HS-27A (cell line): ENCODE results near the gene KIAA1191.
A peak's percentile ranks its signal among the peaks of the same experiment; 100 is the strongest.

ENCODE experiments used
- DNase-seq: peaks from one replicate; pipeline ENCODE4 v3.0.0-alpha.2; 2012; ENCODE audit warnings: low read depth, missing footprints

KIAA1191 gene

GRCh38 chr5:176389135-176390123 is 27.9 kb upstream of the KIAA1191 start:
- no peak for DNase-seq

GRCh38 chr5:176388444-176389134 is 27.0 kb upstream of the KIAA1191 start, which contains the start of the genes HIGD2A and NOP16:
TSS of gene HIGD2A (plus strand) at chr5:176388751. CDS start at chr5:176388820, 69 bp downstream.
TSS of gene NOP16 (minus strand) at chr5:176388598. CDS start at chr5:176388539, 59 bp downstream.
- peak; percentile 86 for DNase-seq

DNA sequence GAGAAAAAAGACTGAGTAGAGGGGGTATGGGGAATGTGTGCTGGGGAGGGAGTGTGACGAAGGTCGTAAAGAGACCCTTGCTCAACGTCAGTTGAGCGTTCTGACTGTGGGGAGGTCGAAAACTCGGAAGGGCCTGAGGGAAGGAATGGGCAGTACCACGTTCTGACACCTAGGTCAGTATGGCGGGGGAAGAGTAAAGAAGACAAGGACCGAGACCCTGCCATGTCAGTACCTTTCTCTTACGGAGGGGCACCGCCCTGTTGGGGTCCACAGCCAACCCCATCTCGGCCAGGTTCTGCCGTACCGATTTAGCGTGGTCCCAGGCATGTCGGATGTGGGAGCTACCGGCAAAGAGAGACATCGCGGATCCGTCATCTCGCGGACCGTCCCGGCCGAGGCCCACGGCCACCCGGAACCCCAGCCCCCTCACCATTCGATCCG is 26.5 kb upstream of the KIAA1191 start:
- DNase-seq, result no peak

DNA sequence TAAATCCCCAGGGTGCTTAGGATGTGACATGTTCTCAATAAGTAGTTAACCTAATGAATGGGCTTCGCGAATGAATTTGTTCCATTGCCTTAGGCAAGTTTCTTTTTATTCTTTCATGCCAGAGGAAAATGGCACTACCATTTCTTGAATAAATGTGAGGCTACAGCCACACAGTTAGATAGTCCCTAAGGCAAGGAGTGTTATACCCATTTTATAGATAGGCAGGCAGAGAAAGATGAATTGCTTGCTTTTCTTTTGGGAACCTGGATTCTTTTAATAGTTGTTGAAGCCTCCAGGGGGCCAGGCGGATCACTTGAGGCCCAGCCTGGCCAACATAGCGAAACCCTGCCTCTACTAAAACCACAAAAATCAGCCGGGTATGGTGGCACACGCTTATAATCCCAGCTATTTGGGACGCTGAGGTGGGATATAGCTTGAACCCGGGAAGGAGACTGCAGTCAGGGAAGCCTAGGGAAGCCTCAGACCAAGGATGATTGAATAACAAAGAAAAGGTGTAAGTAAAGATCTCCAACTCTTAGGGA is 25.9 kb upstream of the KIAA1191 start:
- DNase-seq, result no peak

GRCh38 chr5:176386491-176386890 is 24.9 kb upstream of the KIAA1191 start:
- no peak for DNase-seq

DNA sequence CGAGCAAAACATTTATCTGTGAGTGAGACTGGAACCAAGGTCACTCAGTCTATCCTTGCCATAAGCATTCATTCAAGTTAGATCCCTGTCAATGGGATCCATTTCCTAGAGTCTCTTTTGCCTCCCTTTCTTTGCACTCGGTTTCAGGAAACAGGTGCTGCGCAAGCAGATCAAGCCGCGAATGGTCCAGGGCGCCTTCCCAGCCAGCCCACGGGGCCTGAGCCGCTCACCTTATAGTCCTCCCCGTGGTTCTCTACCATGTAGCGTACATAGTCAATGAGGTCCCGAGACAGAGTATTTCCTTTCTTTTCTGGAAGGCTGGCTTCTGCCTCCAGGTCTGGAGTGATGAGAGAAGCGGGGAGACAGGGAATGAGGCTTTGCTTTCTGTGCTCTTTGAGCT is 23.4 kb upstream of the KIAA1191 start:
- no peak for DNase-seq

DNA sequence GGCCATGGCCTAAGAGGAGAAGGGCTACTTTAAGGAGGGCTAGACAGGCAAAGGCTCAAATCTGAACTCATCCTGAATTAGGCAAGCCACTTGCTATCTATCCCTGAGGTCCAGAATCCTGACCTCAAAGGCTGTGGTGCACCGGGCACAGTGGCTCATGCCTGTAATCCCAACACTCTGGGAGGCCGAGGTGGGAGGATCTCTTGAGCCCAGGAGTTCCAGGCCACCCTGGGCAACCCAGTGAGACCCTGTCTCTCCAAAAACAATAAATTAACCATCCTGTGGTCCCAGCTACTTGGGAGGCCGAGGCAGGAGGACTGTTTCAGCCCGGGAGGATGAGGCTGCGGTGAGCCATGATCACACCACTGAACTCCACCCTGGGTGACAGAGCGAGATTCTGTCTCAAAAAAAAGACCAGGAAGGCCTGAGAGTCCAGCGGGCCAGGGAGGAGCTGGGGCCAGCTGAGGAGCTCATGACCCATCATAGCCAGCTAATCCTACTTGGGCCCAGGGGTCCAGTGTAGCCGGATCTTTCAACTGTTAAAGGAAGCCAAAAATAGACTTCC is 22.9 kb upstream of the KIAA1191 start:
- DNase-seq, result no peak

DNA sequence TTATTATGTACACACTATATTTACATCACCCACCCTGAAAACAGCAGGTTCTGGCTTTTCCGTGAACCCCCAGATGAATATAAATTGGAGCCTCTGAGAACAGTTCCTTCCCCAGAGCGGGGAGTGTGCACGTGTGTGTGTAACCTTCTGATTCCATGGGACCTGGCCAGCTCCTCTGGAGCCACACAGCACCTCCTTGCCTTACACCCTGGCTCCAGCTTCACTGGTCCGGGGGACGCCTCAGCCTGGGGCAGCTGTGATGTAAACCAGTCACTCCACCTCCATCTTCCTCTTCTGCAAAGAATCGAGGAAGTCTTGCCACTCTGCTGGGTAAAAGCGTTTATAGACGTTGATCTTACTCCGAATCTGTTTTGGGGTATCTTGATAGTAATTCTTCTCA is 22.4 kb upstream of the KIAA1191 start:
- no peak for DNase-seq

GRCh38 chr5:176383248-176383905 is 21.8 kb upstream of the KIAA1191 start:
- DNase-seq, result no peak

DNA sequence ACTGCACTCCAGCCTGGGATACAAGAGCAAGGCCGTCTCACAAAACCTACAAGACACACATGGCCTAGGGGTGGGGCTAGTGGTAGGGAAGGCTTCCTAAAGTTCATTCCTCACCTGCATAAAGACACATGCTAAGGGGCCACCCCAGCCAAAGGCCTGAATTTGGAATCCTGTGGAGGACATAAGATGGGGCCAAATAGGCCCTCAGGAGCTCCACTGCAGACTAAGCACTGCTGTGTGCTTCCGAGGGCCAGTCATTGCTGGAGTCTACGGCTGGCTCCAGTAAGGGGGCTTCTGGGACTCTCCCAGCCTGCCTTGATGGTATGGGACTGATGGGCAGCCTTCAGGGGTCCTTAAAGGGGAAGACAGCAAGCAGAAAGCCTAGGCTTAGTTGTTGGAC is 21.2 kb upstream of the KIAA1191 start:
- no peak for DNase-seq

- no peak for DNase-seq
Measured at GRCh38 chr5:176381979-176382378, 20.4 kb upstream of the KIAA1191 start.

DNA sequence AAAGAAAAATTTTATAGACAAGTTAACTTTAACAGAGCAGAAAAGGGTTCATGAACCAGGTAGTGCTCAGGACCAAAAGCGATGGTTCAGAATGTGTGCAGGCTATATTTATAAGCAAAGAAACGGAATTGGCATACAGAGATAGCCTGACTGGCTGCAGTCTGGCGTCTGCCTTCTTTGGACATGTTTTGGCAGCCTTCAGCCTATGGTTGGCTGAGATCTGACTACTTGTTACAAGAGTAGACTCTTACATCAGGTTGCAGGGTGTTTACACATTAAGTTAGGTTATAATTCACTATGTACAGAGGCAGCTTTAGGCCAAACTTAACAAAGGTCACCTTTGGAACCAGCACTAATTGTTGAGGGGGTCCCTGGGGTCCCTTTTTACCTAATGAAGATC is 19.9 kb upstream of the KIAA1191 start:
- DNase-seq, result no peak

DNA sequence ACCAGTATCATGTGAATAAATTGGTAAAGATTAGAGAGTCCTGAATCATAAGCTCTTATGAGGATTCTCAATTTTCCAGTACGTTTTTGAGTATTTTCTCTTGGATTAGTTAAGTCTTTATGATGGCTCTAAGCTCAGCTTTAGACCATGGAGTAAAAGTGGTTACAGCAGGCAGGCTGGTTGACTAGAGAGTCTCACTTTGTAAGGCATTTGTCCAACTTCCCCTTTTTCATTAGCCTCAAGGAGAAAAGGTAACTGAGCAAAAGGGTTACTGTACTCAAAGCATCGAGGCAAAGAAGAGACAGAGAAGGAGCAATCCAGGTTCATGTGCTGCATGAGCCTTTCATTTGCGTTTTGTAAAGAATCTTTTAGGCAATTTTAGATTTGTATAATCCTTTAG is 18.3 kb upstream of the KIAA1191 start:
- no peak for DNase-seq

GRCh38 chr5:176373100-176373818 is 11.7 kb upstream of the KIAA1191 start:
- no peak for DNase-seq

- no peak for DNase-seq
Measured at GRCh38 chr5:176371621-176372539, 10.3 kb upstream of the KIAA1191 start.

- DNase-seq, result no peak
Measured at GRCh38 chr5:176369934-176370711, 8.6 kb upstream of the KIAA1191 start.

- DNase-seq, result no peak
Measured at GRCh38 chr5:176368726-176369125, 7.2 kb upstream of the KIAA1191 start.

GRCh38 chr5:176366232-176366894 is 4.8 kb upstream of the KIAA1191 start:
- DNase-seq, result no peak
